ENCODE measurements around the gene PRR5L. TPM values are rescaled to one million over a fixed set of nuclear protein-coding genes. Genes with fewer than 3 reads are reported as not detected.

The PRR5L gene
- total RNA-seq, 1 donor from 2014 or later, result 122 TPM

DNA sequence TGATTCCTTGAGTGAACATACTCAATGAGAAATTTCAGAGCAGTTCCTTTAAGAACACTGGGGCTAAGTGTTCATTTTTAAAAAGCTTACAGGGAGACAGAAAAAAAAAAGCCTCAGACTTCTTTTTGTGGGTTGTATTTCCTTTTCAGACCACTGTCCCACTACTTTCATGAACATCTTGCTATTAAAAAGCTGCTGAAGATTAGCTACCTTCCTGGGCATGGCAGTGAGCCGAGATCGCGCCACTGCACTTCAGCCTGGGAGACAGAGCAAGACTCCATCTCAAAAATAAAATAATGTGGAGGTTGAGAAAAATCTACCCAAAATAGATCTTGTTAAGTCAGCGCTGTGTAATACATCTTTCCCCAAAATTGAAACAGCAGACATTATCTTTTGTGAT is 203.2 kb downstream of the PRR5L start:
- Mint-ChIP-seq H3K4me3 (ENCODE audit: unreplicated experiment) (no peak overlapping the region), H3K36me3 (ENCODE audit: low read depth, unreplicated experiment) (peaks cover 18% of the 10 kb centered on the region), H3K4me1 (ENCODE audit: unreplicated experiment) (no peaks in the 10 kb centered on the region), H3K27me3 (ENCODE audit: unreplicated experiment) (no peaks in the 10 kb centered on the region), H3K9me3 (ENCODE audit: unreplicated experiment) (no peaks in the 10 kb centered on the region), H3K27ac (ENCODE audit: unreplicated experiment) (no peak overlapping the region)
- TF ChIP-seq, protein P1, sequence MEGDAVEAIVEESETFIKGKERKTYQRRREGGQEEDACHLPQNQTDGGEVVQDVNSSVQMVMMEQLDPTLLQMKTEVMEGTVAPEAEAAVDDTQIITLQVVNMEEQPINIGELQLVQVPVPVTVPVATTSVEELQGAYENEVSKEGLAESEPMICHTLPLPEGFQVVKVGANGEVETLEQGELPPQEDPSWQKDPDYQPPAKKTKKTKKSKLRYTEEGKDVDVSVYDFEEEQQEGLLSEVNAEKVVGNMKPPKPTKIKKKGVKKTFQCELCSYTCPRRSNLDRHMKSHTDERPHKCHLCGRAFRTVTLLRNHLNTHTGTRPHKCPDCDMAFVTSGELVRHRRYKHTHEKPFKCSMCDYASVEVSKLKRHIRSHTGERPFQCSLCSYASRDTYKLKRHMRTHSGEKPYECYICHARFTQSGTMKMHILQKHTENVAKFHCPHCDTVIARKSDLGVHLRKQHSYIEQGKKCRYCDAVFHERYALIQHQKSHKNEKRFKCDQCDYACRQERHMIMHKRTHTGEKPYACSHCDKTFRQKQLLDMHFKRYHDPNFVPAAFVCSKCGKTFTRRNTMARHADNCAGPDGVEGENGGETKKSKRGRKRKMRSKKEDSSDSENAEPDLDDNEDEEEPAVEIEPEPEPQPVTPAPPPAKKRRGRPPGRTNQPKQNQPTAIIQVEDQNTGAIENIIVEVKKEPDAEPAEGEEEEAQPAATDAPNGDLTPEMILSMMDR (IDR thresholded peaks at IDR 0.05; ENCODE audit: unreplicated experiment), result no peak
- no peak for DNase-seq (ENCODE audit: low spot score)

DNA sequence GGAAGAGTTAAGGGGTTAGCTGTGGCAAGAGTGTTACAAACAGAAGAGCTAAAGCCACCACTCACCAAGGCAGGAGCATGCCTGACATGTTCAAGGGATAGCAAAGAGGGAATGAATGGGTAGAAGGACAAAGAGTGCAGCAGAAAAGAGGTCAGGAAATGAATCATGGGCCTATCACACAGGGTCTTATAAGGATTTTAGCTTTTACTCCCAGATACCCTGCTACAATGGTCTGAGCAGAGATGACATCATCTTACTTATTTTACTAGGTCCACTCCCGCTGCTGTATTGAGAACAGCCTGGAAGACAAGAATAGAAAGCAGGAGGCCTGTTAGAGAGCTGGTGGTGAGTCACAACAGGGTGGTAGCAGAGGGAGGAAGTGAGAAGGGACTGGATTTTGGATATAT is 204.2 kb downstream of the PRR5L start:
- no peak for DNase-seq (ENCODE audit: low spot score)
- Mint-ChIP-seq H3K27ac (ENCODE audit: unreplicated experiment) (peak overlapping the region; percentile 74), H3K9me3 (ENCODE audit: unreplicated experiment) (no peaks in the 10 kb centered on the region), H3K4me1 (ENCODE audit: unreplicated experiment) (no peaks in the 10 kb centered on the region), H3K27me3 (ENCODE audit: unreplicated experiment) (no peaks in the 10 kb centered on the region), H3K4me3 (ENCODE audit: unreplicated experiment) (no peak overlapping the region), H3K36me3 (ENCODE audit: low read depth, unreplicated experiment) (peaks cover 18% of the 10 kb centered on the region)
- TF ChIP-seq, protein P1 (IDR thresholded peaks at IDR 0.05; ENCODE audit: unreplicated experiment), result no peak

DNA sequence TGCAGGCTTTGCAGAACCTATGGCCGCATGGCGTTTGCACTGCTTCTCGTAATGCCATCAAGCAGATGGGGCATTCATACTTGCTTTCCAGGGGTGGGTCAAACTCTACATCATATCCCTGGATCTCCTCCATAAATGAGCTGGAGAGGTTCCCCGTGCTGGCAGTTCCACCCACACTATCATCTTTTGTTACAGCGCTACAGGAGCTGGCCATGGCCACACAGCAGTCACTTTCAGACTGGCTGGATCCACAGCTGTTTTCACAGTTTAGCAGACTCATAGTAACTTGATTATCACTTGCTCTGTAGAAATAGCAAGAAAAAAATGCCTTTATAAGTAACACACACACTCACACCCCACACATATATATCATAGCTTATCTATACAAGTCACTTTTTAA is 205.1 kb downstream of the PRR5L start:
- Mint-ChIP-seq H3K4me3 (ENCODE audit: unreplicated experiment) (no peak overlapping the region), H3K4me1 (ENCODE audit: unreplicated experiment) (no peaks in the 10 kb centered on the region), H3K27ac (ENCODE audit: unreplicated experiment) (no peak overlapping the region), H3K9me3 (ENCODE audit: unreplicated experiment) (no peaks in the 10 kb centered on the region), H3K36me3 (ENCODE audit: low read depth, unreplicated experiment) (peaks cover 18% of the 10 kb centered on the region), H3K27me3 (ENCODE audit: unreplicated experiment) (no peaks in the 10 kb centered on the region)
- TF ChIP-seq, protein P1 (IDR thresholded peaks at IDR 0.05; ENCODE audit: unreplicated experiment), result no peak
- DNase-seq (ENCODE audit: low spot score), result no peak

DNA sequence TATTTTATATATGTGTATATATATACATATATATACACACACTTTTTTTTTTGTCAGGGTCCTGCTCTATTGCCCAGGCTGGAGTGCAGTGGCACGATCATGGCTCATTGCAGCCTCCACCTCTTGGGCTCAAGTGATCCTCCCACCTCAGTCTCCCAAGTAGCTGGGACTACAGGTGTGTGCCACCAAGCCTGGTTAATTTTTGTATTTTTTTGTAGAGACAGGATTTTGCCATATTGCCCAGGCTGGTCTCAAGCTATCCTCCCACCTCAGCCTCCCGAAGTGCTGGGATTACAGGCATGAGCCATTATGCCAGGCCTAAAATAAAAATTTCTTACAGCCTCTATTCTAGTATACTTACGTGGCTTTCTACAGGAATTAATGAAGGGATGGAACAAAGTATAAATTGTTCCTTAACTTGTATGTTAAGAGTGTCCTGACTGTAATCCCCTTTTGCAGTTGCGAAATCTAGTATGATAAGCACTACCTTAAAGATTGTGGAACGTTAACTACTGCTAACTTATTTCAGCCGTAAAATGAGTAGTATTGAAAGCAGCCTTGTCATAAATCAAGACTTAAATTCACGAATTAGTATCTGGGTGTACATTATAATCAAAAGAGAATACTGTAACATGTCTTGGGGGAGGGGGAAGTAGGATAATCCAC is 211.9 kb downstream of the PRR5L start:
- TF ChIP-seq, protein P1 (IDR thresholded peaks at IDR 0.05; ENCODE audit: unreplicated experiment), result no peak
- Mint-ChIP-seq H3K27ac (ENCODE audit: unreplicated experiment) (no peak overlapping the region), H3K4me3 (ENCODE audit: unreplicated experiment) (peak overlapping the region; percentile 97), H3K9me3 (ENCODE audit: unreplicated experiment) (no peaks in the 10 kb centered on the region), H3K4me1 (ENCODE audit: unreplicated experiment) (peaks cover 17% of the 10 kb centered on the region), H3K27me3 (ENCODE audit: unreplicated experiment) (peaks cover 6% of the 10 kb centered on the region), H3K36me3 (ENCODE audit: low read depth, unreplicated experiment) (no peaks in the 10 kb centered on the region)
- DNase-seq (ENCODE audit: low spot score), result no peak

DNA sequence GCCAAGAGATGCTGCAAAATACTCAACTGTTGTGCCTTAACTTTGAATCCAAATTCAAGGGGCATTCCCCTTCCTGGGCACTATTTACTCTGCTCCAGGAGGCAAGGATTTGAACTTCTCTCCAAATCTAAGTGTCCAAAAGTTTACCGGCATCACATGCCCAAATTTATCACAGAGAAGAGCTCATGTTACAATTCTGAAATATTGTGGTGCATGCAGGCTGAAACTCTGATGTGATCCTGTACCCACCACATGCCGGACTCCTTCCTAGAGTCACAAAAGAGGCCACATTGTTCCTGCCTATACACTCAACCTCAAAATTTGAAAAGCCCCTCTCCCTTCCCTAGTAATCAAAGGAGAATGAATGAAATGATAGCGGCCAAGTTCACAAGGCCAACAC is 212.7 kb downstream of the PRR5L start:
- TF ChIP-seq, protein P1 (IDR thresholded peaks at IDR 0.05; ENCODE audit: unreplicated experiment), result no peak

More for the DNA sequence above, 212.7 kb downstream of the PRR5L start:
- Mint-ChIP-seq H3K27me3 (ENCODE audit: unreplicated experiment) (peaks cover 7% of the 10 kb centered on the region), H3K4me1 (ENCODE audit: unreplicated experiment) (peaks cover 17% of the 10 kb centered on the region), H3K4me3 (ENCODE audit: unreplicated experiment) (peak overlapping the region; percentile 97), H3K27ac (ENCODE audit: unreplicated experiment) (peak overlapping the region; percentile 91), H3K9me3 (ENCODE audit: unreplicated experiment) (no peaks in the 10 kb centered on the region), H3K36me3 (ENCODE audit: low read depth, unreplicated experiment) (peaks cover 4% of the 10 kb centered on the region)
- no peak for DNase-seq (ENCODE audit: low spot score)
